Endothelial cell (in vitro differentiated cells): ENCODE results near the gene DDX51. TPM values are rescaled to one million over a fixed set of nuclear protein-coding genes. Genes with fewer than 3 reads are reported as not detected.

Experiments used
- DNase-seq: peaks from one replicate; pipeline ENCODE4 v3.0.0; 2021; ENCODE audit warnings: low spot score
- H3K27ac Mint-ChIP-seq: one replicate; pipeline ENCODE4 v1.8.0; 2021; ENCODE audit warnings: mixed read lengths, inconsistent platforms; ENCODE audit not compliant: unreplicated experiment
- H3K27me3 Mint-ChIP-seq: one replicate; pipeline ENCODE4 v1.8.0; 2021; ENCODE audit warnings: mild to moderate bottlenecking, moderate library complexity, mixed read lengths, inconsistent platforms; ENCODE audit not compliant: unreplicated experiment
- H3K36me3 Mint-ChIP-seq: one replicate; pipeline ENCODE4 v1.8.0; 2021; ENCODE audit warnings: mild to moderate bottlenecking, low read depth, mixed read lengths, inconsistent platforms; ENCODE audit not compliant: unreplicated experiment
- H3K4me1 Mint-ChIP-seq: one replicate; pipeline ENCODE4 v1.8.0; 2021; ENCODE audit warnings: mild to moderate bottlenecking, mixed read lengths, inconsistent platforms; ENCODE audit not compliant: unreplicated experiment
- H3K4me3 Mint-ChIP-seq: one replicate; pipeline ENCODE4 v1.8.0; 2021; ENCODE audit warnings: mild to moderate bottlenecking, mixed read lengths, inconsistent platforms; ENCODE audit not compliant: unreplicated experiment
- H3K9me3 Mint-ChIP-seq: one replicate; pipeline ENCODE4 v1.8.0; 2021; ENCODE audit warnings: mixed read lengths, inconsistent platforms; ENCODE audit not compliant: unreplicated experiment
- total RNA-seq: library from RNA; stranded (reverse); fragmentation: NEBNext Ultra II Directional; extraction: Animal tissue kit (Norgen Biotek cat#: 25700); gene quantifications from one replicate; pipeline ENCODE4 v1.2.1, GENCODE V29; 2021; ENCODE audit not compliant: unreplicated experiment
- TF ChIP-seq, protein P1 (sequence below): fragments of 200-600 bp; sonication (generic); IDR thresholded peaks from one replicate; pipeline ENCODE4 v1.5.0; 2021; ENCODE audit warnings: antibody characterized with exemption; ENCODE audit not compliant: unreplicated experiment

Gene DDX51
- total RNA-seq, 1 donor from 2014 or later, result 16.1 TPM

DNA sequence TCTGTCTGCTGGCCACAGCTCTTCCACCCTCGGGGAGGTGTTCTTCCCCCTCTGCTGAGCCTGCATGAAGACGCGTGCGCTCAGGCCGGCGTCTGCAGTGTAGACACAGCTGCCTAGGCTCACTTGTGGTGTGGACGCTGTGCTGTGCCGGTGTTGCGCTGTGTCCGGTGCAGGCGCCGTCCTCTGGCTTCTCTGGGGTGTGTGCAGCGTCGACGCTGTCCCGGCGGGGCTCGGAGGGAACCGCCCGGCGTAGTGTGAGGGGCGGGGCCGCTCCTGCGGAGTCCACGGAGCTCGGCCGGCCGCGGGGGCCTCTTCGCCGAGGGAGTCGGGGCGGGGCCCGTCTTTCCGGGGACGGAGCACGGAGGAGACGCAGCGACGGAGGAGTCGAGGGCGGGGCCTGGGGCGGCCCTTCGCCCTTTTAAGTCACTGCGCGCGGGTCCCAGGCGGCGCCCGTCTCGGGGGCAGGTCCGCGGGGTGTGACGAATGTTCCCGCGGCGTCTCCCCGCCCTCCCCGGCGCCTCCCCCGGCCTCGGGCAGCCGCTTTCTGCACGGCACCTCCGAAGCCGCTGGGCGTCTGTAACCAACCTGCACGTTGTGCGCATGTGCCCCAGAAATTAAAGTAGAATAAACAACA lies 45.4 kb upstream of the DDX51 start:
- H3K27ac Mint-ChIP-seq, result no peak overlapping the region
- peak overlapping the region; percentile 77 for H3K4me3 Mint-ChIP-seq
- DNase-seq, result peak; percentile 59
- TF ChIP-seq, protein P1, sequence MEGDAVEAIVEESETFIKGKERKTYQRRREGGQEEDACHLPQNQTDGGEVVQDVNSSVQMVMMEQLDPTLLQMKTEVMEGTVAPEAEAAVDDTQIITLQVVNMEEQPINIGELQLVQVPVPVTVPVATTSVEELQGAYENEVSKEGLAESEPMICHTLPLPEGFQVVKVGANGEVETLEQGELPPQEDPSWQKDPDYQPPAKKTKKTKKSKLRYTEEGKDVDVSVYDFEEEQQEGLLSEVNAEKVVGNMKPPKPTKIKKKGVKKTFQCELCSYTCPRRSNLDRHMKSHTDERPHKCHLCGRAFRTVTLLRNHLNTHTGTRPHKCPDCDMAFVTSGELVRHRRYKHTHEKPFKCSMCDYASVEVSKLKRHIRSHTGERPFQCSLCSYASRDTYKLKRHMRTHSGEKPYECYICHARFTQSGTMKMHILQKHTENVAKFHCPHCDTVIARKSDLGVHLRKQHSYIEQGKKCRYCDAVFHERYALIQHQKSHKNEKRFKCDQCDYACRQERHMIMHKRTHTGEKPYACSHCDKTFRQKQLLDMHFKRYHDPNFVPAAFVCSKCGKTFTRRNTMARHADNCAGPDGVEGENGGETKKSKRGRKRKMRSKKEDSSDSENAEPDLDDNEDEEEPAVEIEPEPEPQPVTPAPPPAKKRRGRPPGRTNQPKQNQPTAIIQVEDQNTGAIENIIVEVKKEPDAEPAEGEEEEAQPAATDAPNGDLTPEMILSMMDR, result no peak
- H3K4me1 Mint-ChIP-seq, result peaks cover 7% of the 10 kb centered on the region
- peaks cover 10% of the 10 kb centered on the region for H3K27me3 Mint-ChIP-seq
- no peaks in the 10 kb centered on the region for H3K9me3 Mint-ChIP-seq
- H3K36me3 Mint-ChIP-seq, result no peaks in the 10 kb centered on the region

DNA sequence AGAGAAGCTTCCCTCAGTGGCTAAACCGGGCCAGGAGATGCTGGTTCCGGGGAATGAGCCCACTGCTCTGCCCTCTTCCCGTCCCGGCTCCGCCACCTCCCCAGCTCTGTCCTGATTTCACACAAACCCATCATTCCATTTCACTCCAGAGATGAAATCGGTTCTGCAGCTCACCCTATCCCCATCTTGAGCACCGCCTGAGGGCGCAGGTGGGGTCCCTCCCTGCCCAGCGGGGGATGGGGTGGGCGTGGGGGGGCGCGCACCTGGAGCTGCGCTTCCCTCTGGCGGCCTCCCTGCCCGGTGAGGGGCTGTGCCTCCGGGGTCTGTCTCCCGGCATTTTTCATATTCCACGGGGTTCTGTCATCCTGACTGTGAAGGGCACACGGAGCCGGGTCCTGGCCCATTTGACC lies 44.8 kb upstream of the DDX51 start:
- H3K27ac Mint-ChIP-seq, result no peak overlapping the region
- no peaks in the 10 kb centered on the region for H3K9me3 Mint-ChIP-seq
- peaks cover 9% of the 10 kb centered on the region for H3K27me3 Mint-ChIP-seq
- no peaks in the 10 kb centered on the region for H3K36me3 Mint-ChIP-seq
- H3K4me1 Mint-ChIP-seq, result peaks cover 7% of the 10 kb centered on the region
- H3K4me3 Mint-ChIP-seq, result no peak overlapping the region
- TF ChIP-seq, protein P1, result no peak
- DNase-seq, result no peak

DNA sequence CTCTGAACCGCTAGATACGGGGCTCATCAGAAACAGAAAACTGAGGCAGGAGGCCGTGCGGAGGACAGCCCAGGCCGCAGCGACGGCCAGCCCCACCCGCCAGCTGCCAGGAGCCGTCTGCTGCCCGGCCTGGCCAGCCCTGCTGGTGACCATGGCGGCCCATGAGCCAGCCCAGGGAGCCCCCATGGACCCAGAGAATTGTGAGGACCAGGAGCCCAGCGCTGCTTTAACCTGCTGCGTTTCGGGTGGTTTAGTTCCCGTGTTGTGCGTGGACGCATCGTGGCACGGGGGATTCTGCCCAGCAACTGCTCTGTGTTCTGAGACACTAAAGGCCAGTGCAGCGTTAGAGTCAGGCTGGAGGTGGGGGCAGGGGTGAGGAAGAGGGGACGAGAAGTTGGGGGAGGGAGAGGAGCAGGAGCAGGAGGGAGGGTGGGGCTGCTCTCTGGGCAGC lies 44.4 kb upstream of the DDX51 start:
- Mint-ChIP-seq H3K27ac (no peak overlapping the region), H3K4me3 (no peak overlapping the region), H3K36me3 (no peaks in the 10 kb centered on the region), H3K4me1 (peaks cover 7% of the 10 kb centered on the region), H3K9me3 (no peaks in the 10 kb centered on the region), H3K27me3 (peaks cover 9% of the 10 kb centered on the region)
- no peak for DNase-seq
- TF ChIP-seq, protein P1, result no peak

DNA sequence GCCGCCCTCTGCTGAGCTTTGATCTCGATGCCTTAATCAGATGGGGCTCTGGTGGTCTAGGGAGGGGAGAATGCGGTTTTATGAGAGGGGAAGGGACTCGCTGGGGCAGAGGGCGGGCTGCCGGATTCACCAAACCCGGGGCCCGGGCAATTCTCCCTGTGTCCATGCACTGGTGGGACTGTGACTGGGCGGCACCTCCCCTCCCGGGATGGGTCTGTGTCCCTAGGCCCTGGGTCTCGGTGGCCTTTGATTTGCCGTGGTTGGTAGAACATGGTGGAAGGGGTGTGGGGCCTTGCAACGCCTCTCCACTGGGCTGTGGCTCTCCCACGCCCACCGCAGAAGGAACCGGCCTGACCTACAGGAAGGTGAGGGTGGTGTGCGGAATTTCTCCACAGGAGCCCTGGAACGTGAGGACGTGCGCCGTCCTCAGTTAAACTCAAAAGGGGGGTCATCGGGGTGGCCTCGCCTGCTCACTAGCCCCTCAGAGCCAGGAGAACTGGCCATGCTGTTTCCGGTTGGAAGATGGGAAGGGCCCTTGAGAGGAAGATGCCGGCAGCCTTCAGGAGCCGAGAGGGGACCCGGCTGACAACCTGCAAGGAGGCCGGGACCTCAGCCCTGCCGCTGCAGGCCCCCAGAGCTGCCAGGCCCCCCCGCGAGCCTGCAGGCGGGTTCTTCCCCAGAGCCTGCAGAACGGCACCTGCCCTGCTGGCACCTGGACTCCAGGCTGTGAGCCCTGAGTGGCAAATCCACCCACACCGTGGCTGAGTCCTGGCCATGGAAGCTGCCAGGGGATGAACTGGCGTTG lies 43.7 kb upstream of the DDX51 start:
- Mint-ChIP-seq H3K36me3 (no peaks in the 10 kb centered on the region), H3K9me3 (no peaks in the 10 kb centered on the region), H3K27me3 (peaks cover 11% of the 10 kb centered on the region), H3K27ac (no peak overlapping the region), H3K4me1 (peaks cover 7% of the 10 kb centered on the region), H3K4me3 (peak overlapping the region; percentile 71)
- no peak for DNase-seq
- TF ChIP-seq, protein P1, result no peak
